ENCODE data around the gene CIZ1. TPM values are rescaled to one million over a fixed set of nuclear protein-coding genes. Genes with fewer than 3 reads are reported as not detected.
"Not testable (repeated sequence)": the region's sequence is repeated elsewhere in the genome, so short reads cannot be mapped to it uniquely, and the experiment has no call there.

The CIZ1 gene
- total RNA-seq, 1 donor from 2014 or later, result 174 TPM

DNA sequence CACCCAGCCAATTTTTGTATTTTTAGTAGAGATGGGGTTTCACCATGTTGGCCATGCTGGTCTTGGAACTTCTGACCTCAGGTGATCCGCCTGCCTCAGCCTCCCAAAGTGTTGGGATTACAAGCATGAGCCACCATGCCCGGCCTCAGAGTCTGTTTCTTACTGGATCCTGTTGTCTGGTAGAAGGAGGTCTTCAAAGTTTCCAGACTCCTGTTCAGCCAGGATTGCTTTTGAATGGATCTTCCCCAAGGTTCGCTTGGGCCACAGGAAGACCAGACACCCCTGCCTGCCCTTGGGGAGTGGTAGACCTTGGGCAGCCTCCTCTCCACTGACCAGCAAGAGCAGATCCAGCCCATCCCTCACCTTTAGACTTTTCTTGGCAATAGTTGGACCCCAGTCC, 49.8 kb downstream of the CIZ1 start:
- Mint-ChIP-seq H3K4me3 (ENCODE audit: unreplicated experiment) (no peak overlapping the region), H3K36me3 (ENCODE audit: unreplicated experiment) (no peaks in the 10 kb centered on the region), H3K27me3 (ENCODE audit: unreplicated experiment) (peaks cover 5% of the 10 kb centered on the region), H3K27ac (ENCODE audit: unreplicated experiment) (no peak overlapping the region), H3K4me1 (ENCODE audit: low read depth, unreplicated experiment) (peaks cover 19% of the 10 kb centered on the region), H3K9me3 (ENCODE audit: unreplicated experiment) (peaks cover 12% of the 10 kb centered on the region)
- no peak for TF ChIP-seq CTCF (IDR thresholded peaks at IDR 0.05; ENCODE audit: partially characterized antibody, unreplicated experiment)
- DNase-seq, result peak; percentile 2

DNA sequence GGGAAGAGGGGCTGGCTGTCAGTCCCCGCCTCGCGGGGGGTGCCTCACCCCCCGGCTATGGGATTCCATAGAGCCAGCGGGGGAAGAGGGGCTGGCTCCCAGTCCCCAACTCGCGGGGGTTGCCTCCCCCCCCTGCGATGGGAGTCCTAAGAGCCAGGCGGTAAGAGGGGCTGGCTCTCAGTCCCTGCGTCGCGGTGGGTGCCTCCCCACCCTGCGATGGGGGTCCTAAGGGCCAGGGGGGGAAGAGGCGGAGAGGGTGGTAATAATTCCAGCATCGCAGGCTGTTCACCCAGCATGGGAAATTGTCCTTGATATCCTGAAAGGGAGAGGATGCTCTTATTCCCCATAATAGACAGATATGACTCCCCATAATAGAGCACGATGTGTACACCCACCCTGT, 51.8 kb downstream of the CIZ1 start:
- peak overlapping the region; percentile 78 for H3K27ac Mint-ChIP-seq (ENCODE audit: unreplicated experiment)
- peaks cover 19% of the 10 kb centered on the region for H3K9me3 Mint-ChIP-seq (ENCODE audit: unreplicated experiment)
- peak; percentile 8 for DNase-seq
- H3K4me1 Mint-ChIP-seq (ENCODE audit: low read depth, unreplicated experiment), result peaks cover 34% of the 10 kb centered on the region
- TF ChIP-seq CTCF (IDR thresholded peaks at IDR 0.05; ENCODE audit: partially characterized antibody, unreplicated experiment), result no peak
- H3K4me3 Mint-ChIP-seq (ENCODE audit: unreplicated experiment), result peak overlapping the region; percentile 47
- no peaks in the 10 kb centered on the region for H3K36me3 Mint-ChIP-seq (ENCODE audit: unreplicated experiment)
- H3K27me3 Mint-ChIP-seq (ENCODE audit: unreplicated experiment), result peaks cover 7% of the 10 kb centered on the region

DNA sequence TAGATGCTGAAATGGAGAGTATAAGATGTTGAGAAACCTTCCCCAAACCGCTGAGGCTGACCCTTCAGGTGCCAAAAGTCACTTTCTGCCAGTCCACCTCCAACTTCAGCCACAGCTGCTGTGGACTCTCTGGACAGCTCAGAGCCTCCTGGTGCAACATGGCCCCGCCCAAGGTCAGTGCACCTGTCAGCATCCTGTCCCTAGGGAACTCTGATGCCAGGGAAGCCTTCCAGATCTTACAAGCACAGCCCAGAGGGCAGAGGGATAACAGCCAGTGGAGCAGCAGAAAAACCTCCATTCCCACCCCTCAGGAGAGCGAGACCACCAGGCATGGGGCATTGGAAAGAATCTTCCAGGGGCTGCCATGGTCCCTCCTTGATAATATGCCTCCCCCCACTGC, 53.4 kb downstream of the CIZ1 start:
- no peak for TF ChIP-seq CTCF (IDR thresholded peaks at IDR 0.05; ENCODE audit: partially characterized antibody, unreplicated experiment)
- peaks cover 22% of the 10 kb centered on the region for H3K9me3 Mint-ChIP-seq (ENCODE audit: unreplicated experiment)
- H3K36me3 Mint-ChIP-seq (ENCODE audit: unreplicated experiment), result peaks cover 6% of the 10 kb centered on the region
- H3K4me1 Mint-ChIP-seq (ENCODE audit: low read depth, unreplicated experiment), result peaks cover 44% of the 10 kb centered on the region
- peak; percentile 12 for DNase-seq
- peaks cover 10% of the 10 kb centered on the region for H3K27me3 Mint-ChIP-seq (ENCODE audit: unreplicated experiment)
- H3K27ac Mint-ChIP-seq (ENCODE audit: unreplicated experiment), result no peak overlapping the region
- peak overlapping the region; percentile 46 for H3K4me3 Mint-ChIP-seq (ENCODE audit: unreplicated experiment)

GRCh38 chr9:128136816-128137793, 54.3 kb downstream of the CIZ1 start:
- H3K4me3 Mint-ChIP-seq (ENCODE audit: unreplicated experiment), result peak overlapping the region; percentile 36

DNA sequence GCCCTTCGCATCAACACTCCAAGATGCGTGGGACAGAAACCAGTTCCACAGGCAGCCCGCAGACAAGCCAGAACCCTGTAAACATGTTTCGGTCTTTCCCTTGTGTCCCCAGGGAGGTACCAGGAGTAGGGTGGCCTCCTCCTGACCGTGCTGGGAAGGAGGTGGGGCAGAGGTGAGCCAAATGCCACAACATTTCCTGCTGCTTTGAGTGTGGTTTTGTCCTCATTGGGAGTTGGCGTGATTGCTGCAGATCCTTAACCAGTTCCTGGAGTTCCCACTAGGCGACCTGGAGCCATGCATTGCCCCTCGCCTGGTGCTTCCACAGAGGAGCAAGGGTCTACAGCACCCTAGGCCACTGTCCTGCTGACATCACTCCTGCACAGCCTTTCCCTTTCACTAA, 55.8 kb downstream of the CIZ1 start:
- H3K9me3 Mint-ChIP-seq (ENCODE audit: unreplicated experiment), result peaks cover 26% of the 10 kb centered on the region

More at GRCh38 chr9:128136816-128137793, 54.3 kb downstream of the CIZ1 start:
- Mint-ChIP-seq H3K27me3 (ENCODE audit: unreplicated experiment) (peaks cover 9% of the 10 kb centered on the region), H3K36me3 (ENCODE audit: unreplicated experiment) (peaks cover 6% of the 10 kb centered on the region), H3K4me1 (ENCODE audit: low read depth, unreplicated experiment) (peaks cover 53% of the 10 kb centered on the region), H3K27ac (ENCODE audit: unreplicated experiment) (peak overlapping the region; percentile 73), H3K9me3 (ENCODE audit: unreplicated experiment) (peaks cover 23% of the 10 kb centered on the region)
- DNase-seq, result peak; percentile 5
- TF ChIP-seq CTCF (IDR thresholded peaks at IDR 0.05; ENCODE audit: partially characterized antibody, unreplicated experiment), result no peak

DNA sequence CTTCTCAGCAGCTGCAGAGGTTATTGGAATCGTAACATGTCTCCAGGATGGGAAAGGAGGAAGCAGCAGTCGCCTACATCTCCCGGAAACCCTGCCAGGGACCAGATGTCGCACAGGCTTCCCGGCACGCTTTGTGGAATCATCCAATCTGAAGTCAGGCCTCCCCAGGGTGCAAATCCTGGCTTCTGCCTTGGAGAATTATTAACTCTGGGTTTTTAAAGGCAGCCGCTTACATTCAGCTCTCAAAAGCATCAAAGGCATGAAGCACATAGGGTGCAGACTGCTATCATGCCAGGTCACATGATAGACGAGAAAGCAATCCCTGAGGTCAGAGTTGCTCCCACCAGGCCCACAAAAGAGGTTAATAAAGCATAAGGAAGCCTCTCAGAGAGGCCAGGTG, 59.2 kb downstream of the CIZ1 start:
- Mint-ChIP-seq H3K4me1 (ENCODE audit: low read depth, unreplicated experiment) (peaks cover 50% of the 10 kb centered on the region), H3K9me3 (ENCODE audit: unreplicated experiment) (peaks cover 26% of the 10 kb centered on the region), H3K27me3 (ENCODE audit: unreplicated experiment) (peaks cover 15% of the 10 kb centered on the region), H3K4me3 (ENCODE audit: unreplicated experiment) (peak overlapping the region; percentile 72), H3K27ac (ENCODE audit: unreplicated experiment) (peak overlapping the region; percentile 94)
- DNase-seq, result peak; percentile 47
- H3K36me3 Mint-ChIP-seq (ENCODE audit: unreplicated experiment), result not testable (repeated sequence)

More for the DNA sequence above, 55.8 kb downstream of the CIZ1 start:
- not testable (repeated sequence) for DNase-seq; H3K36me3 Mint-ChIP-seq (ENCODE audit: unreplicated experiment); H3K27me3 Mint-ChIP-seq (ENCODE audit: unreplicated experiment)
- Mint-ChIP-seq H3K4me3 (ENCODE audit: unreplicated experiment) (peak overlapping the region; percentile 74), H3K4me1 (ENCODE audit: low read depth, unreplicated experiment) (peaks cover 56% of the 10 kb centered on the region), H3K27ac (ENCODE audit: unreplicated experiment) (peak overlapping the region; percentile 89)

GRCh38 chr9:128131346-128131745, 60.0 kb downstream of the CIZ1 start:
- H3K9me3 Mint-ChIP-seq (ENCODE audit: unreplicated experiment), result peaks cover 22% of the 10 kb centered on the region
- not testable (repeated sequence) for H3K36me3 Mint-ChIP-seq (ENCODE audit: unreplicated experiment)
- peaks cover 13% of the 10 kb centered on the region for H3K27me3 Mint-ChIP-seq (ENCODE audit: unreplicated experiment)
- peak overlapping the region; percentile 72 for H3K4me3 Mint-ChIP-seq (ENCODE audit: unreplicated experiment)
- peaks cover 46% of the 10 kb centered on the region for H3K4me1 Mint-ChIP-seq (ENCODE audit: low read depth, unreplicated experiment)
- DNase-seq, result peak; percentile 18
- H3K27ac Mint-ChIP-seq (ENCODE audit: unreplicated experiment), result peak overlapping the region; percentile 94

DNA sequence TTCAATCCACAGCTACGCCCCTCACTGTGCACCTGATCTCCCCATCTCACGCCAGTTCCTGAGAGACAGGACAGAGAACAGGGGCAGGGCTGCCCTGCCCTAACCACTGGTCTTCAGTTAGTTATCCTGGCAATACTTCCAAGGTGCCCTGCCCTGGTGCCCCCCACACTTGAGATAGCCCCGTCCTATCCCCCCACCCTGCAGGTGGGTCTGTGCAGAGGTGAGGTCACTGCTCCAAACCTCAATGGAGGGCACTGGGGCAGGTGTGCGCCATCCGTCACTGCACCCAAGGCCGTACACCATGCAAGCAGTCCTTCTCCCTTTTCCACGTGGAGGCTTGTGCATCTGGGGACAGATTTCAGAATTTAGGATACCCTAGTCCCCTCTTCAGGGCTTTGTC, 60.7 kb downstream of the CIZ1 start:
- peaks cover 12% of the 10 kb centered on the region for H3K27me3 Mint-ChIP-seq (ENCODE audit: unreplicated experiment)
- H3K4me3 Mint-ChIP-seq (ENCODE audit: unreplicated experiment), result peak overlapping the region; percentile 20
- not testable (repeated sequence) for H3K27ac Mint-ChIP-seq (ENCODE audit: unreplicated experiment); H3K36me3 Mint-ChIP-seq (ENCODE audit: unreplicated experiment)
- DNase-seq, result peak; percentile 2
- H3K9me3 Mint-ChIP-seq (ENCODE audit: unreplicated experiment), result peaks cover 23% of the 10 kb centered on the region
- peaks cover 48% of the 10 kb centered on the region for H3K4me1 Mint-ChIP-seq (ENCODE audit: low read depth, unreplicated experiment)
